Activated CD4-positive, CD25-positive, alpha-beta regulatory T cell treated with anti-CD3 and anti-CD28 coated beads, Interleukin-2, amount 50 U/mL, for 24 hours (primary cell): ENCODE measurements around the gene CEP85L.
"Not testable (repeated sequence)": the region's sequence is repeated elsewhere in the genome, so short reads cannot be mapped to it uniquely, and the experiment has no call there.

Experiments used
- ATAC-seq, 2 donors: fragments of 150-1000 bp; cut with Tn5 transposase; one replicate each; pipeline ENCODE4 v1.10.0; 2021; ENCODE audit warnings: mild to moderate bottlenecking in 1 of 2, moderate library complexity in 1 of 2

CEP85L gene

GRCh38 chr6:118489990-118490389 is 161.4 kb downstream of the CEP85L start:
- ATAC-seq, result no peak

GRCh38 chr6:118488631-118489030 is 162.8 kb downstream of the CEP85L start:
- no peak for ATAC-seq

DNA sequence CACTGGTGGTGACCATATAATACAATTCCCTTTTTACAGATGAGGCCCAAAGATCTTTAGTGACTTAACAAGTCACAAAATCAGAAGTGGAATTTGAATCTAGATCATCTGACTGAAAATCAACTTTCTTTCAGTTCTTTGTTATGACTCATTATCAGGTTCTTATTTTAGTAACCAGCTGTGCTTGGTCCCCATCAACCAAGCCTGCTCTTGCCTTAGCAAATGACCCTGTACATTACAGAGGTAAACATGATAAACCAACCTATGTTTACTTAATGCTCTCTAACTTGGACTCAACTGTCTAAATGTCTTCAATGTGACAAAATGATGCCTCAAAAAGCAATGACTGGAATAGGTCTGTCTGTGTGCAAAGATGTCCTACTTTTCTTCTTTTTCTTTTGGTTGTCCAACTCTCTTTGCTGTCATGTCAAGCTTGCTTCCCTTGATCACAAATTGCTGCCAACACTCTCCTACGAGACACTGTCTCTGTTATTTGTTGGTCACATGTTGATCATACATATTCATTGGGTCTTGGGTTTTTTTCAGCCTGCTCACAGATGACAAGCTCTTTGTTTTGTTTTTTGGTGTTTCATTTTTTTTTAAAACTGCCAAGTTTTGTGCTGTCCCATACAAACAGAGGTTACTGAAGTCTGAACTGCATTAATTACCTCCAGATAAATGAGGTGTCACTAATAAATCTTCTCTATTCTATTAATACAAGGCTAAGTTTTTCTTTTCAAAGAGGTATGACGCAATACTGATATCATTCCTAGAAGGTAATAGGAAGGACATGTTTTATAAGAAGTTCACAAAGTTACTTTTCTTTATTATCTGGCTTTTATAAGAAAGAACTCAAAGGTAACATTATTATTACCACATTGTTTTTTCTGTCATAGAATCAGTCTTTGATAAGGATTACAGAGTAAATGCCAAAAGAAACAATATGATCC is 165.5 kb downstream of the CEP85L start:
- ATAC-seq, result peak; percentile 64 to 71

GRCh38 chr6:118476551-118476950 is 174.8 kb downstream of the CEP85L start:
- ATAC-seq, result no peak

DNA sequence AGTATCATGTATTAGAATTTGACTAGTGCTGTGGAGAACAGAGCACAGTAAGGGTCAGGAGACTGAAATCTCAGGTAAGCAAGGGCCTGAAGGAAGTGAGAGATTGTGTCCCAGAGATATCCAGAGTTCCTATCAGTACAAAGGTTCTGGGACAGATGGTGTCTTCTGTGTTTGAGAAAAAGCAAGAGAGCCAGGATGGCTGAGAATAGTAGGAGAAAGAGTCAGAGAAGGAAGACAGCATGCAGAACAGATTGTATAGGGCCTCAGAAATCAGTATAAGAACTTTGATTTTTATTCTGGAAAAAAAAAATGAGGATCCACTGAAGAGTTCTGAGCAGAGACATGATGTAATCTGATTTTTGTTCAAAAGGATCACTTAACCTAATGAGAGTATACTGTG is 178.1 kb downstream of the CEP85L start:
- no peak for ATAC-seq

- ATAC-seq, result no peak
Measured at GRCh38 chr6:118469468-118469867, 181.9 kb downstream of the CEP85L start.

DNA sequence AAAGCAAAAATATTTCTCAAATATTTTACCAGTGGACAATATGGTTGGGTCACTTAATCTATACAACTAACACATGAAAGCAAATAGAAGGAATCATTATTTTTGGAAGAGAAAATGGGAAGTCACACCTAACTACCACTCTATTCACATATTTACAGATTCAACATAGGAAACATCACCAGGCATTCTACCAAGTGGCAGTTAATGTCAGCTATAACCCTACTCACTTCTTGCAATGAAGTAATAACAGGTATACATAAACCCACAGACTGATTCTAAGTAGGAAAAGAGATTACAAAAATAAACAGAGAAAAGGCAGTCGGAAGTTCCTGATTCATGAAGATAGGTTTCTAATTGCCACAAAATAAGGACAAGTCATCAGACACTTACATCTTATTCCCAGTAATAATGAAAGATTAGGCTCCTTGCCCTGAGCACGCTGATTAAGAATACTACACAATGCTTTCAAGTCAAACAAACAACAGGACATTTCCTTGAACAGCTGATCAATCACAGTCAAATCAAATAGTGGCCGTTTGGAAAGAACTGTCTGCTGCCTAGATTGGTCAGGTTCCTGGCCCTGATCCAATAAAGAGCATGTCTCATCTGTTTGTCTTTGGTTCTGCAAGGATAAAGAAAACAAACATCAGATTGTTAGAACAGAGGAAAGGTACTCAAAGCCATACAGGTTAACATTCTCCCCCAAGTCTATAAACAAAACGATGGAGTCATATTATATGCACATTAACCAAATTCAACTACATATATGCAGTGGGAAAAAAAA is 182.5 kb downstream of the CEP85L start:
- no peak for ATAC-seq

DNA sequence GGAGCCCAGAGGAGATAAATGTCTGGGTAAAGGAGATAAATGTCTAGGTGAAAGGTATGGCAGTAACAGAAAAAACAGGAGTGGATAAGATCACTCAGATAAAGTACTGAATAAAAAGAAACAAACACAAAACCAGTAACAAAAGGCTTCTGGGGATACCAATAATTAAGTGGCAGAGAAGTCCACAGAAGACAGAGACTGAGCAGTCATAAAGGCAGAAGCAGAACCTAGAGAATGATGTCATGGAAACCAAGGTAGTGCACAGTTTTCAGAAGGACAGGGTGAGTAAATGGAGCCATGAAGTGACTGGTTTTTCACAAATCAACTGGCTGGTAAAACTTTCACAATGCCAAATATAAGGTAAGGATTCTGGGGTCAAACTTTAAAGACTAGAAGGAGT is 184.2 kb downstream of the CEP85L start:
- no peak for ATAC-seq

DNA sequence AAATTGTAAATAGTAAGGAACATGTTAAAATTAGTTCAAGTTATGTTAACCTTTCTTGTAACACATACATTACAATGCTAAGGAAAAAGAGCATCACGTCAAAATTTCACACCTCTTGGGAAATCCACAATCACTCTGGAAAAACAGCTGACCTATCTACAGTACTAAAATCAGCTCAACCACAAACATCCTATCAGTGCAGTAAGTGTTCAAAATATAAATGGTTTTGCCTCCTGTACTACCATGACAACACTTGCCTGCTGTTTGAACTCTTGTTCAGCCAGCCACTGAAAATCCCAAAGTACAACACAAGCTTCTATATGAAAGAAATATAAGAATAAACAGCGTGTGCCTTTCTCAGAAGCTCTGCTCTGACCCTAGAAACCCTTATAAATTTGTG is 186.8 kb downstream of the CEP85L start:
- ATAC-seq, result no peak

DNA sequence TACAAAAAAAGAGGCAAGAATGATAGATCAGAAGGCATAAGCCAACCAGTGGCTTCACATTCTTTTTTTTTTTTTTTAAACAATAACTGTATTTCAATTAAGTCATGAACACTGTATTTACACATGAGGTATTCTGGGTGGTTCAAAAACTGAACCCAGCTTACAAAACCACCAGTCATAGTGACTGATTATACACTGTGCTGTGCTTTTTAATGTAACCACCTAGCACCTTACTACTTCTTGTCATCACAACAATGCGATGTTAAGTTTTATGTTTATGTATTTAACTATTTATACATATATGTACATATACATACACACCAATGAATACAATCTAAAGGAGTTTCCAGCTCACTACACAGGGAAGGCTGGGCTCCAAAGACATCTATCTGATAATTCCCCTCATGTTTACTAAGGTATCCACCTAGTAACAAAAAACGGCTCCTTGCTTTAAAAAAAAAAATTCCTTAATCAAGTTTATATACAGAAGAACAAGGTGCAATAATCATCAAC is 190.4 kb downstream of the CEP85L start:
- no peak for ATAC-seq

- ATAC-seq, result no peak
Measured at GRCh38 chr6:118456982-118457381, 194.4 kb downstream of the CEP85L start.

GRCh38 chr6:118451839-118452238 is 199.6 kb downstream of the CEP85L start:
- no peak for ATAC-seq

GRCh38 chr6:118444796-118445195 is 206.6 kb downstream of the CEP85L start:
- ATAC-seq, result no peak

- ATAC-seq, result no peak
Measured at GRCh38 chr6:118436482-118436881, 214.9 kb downstream of the CEP85L start.

- not testable (repeated sequence) for ATAC-seq
Measured at GRCh38 chr6:118434147-118434546, 217.2 kb downstream of the CEP85L start.

DNA sequence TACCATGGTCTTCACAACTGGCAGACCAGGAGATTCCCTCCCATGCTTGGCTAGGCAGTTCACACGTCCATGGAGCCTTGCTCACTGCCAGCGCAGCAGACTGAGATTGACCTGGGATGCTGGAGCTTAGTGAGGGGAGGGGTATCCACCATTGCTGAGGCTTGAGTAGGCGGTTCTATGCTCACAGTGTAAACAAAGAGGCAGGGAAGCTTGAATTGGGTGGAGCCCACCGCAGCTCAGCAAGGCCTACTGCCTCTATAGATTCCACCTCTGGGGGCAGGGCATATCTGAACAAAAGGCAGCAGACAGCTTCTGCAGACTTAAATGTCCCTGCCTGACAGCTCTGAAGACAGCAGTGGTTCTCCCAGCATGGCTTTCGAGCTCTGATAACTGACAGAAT is 230.1 kb downstream of the CEP85L start:
- not testable (repeated sequence) for ATAC-seq

DNA sequence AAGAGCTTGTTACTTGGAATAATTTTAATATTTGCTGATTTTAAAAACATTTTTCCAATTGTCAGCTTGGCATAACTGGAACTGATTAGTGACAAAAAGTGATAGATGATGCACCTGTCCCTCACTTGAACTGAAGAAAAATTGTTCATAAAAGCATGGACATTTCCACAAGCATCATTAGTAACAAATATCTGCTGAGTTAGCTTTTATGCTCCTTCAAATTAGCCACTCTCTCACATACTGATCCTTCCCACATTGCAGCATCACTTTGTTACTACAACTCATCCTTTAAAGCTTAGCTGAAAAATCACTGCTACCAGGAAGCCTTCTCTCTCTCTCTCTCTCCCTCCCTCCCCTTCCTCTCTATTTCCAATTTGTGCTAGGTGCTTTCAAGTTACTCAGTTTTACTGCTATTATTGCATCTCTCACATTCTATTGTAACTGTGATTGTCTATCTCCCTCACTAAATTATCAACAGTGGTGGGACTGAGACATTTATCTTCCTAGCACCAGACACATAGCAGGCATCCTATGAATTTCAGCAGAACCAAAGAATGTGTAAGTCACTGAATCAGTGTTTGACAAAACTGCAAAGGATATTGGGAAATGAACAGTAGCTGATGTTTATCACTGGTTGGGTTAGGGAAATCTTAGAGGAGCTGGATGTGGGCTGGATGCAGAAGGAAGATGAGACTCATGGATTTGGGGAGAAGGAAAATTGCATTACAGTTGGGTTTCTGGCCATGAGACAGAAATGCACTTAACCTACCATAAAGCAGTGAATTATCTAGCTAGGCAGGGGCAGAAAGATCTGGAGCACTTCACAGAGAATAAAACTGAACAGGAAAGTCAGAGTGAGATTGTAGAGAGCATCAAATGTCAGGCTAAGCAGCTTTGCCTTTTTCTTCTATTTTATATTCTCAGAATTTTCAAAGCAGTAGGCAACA is 231.7 kb downstream of the CEP85L start:
- ATAC-seq, result no peak
